Ovary (tissue), 9 donors: Measurements from ENCODE around the gene OXCT2. TPM values are rescaled to one million over a fixed set of nuclear protein-coding genes. Genes with fewer than 3 reads are reported as not detected.
A peak's percentile ranks its signal among the peaks of the same experiment; 100 is the strongest.
"Not testable (repeated sequence)": the region's sequence is repeated elsewhere in the genome, so short reads cannot be mapped to it uniquely, and the experiment has no call there.

Experiments
- DNase-seq, 5 donors: peaks; one replicate each; pipeline ENCODE4 v3.0.0-alpha.2; 2019 to 2020
- H3K27ac ChIP-seq, 2 donors: fragments of 200-600 bp; one replicate each; pipeline versions ENCODE4 v1.5.1 to v1.8.0; 2019 to 2022
- H3K27me3 ChIP-seq: fragments of 200-600 bp; one replicate; pipeline ENCODE4 v1.8.0; 2022
- H3K36me3 ChIP-seq: fragments of 200-600 bp; sonication (generic); one replicate; pipeline ENCODE4 v1.5.1; 2019
- H3K4me1 ChIP-seq: one replicate; pipeline ENCODE4 v1.8.1; 2013; ENCODE audit warnings: mild to moderate bottlenecking, moderate library complexity; ENCODE audit not compliant: insufficient read depth
- H3K4me3 ChIP-seq: fragments of 200-600 bp; sonication (generic); one replicate; pipeline ENCODE4 v1.5.1; 2017
- H3K9me3 ChIP-seq, 2 donors: fragments of 200-600 bp in 1 of 2; sonication (generic) in 1 of 2; one replicate each; pipeline versions ENCODE4 v1.5.1 to v1.8.1; 2013 to 2019; ENCODE audit warnings: mild to moderate bottlenecking in 1 of 2, moderate library complexity in 1 of 2
- CTCF ChIP-seq, 3 donors: fragments of 450-650 bp in 2 of 3; fragments of 200-600 bp in 1 of 3; IDR thresholded peaks; one replicate each; pipeline versions ENCODE4 v1.5.1 to v1.8.0; 2016 to 2022; ENCODE audit warnings: antibody characterized with exemption in 3 of 3, mild to moderate bottlenecking in 1 of 3
- EP300 ChIP-seq: sonication (generic); formaldehyde crosslinking; IDR thresholded peaks from one replicate; pipeline ENCODE4 v1.6.1; 2017; ENCODE audit warnings: antibody characterized with exemption
- POLR2A ChIP-seq: fragments of 450-650 bp; IDR thresholded peaks from one replicate; pipeline ENCODE4 v1.6.1; 2017; ENCODE audit warnings: antibody characterized with exemption, mild to moderate bottlenecking, moderate library complexity
- WGBS, 3 donors: extraction: QIAGEN DNeasy Blood & Tissue Kit in 1 of 3; methylation state at CpG; one replicate each; pipeline versions ENCODE4 v1.1.5 to v1.1.7; 2013 to 2017; 5-methylcytosine and 5-hydroxymethylcytosine counted together
- intact Hi-C, 4 donors: fragments of 100-400 bp; cut with DNase I; formaldehyde crosslinking; loops; one replicate each; pipeline versions ENCODE4 v1.11.0 to v1.15.1; 2022 to 2023
- polyA plus RNA-seq, 2 donors: library from polyadenylated mRNA; stranded (reverse); fragments of 200-250 nt in 1 of 2; fragments of 350-450 nt in 1 of 2; fragmentation: Illumina TruSeq in 1 of 2; extraction: RNeasy Lipid Tissue Mini Kit (QIAGEN cat#74804) in 1 of 2; gene quantifications; one replicate each; pipeline ENCODE4 v1.2.3, GENCODE V29; 2013 to 2014
- total RNA-seq, 7 donors: library from RNA; depleted of rRNA in 2 of 7; stranded (reverse); fragments of >200 nt in 2 of 7; fragmentation: NEBNext Ultra II Directional in 3 of 7; extraction: Animal tissue kit (Norgen Biotek cat#: 25700) in 3 of 7; gene quantifications; one replicate each; pipeline versions ENCODE4 v1.1.0 to v1.2.4, GENCODE V29; 2016 to 2023
- donor health status: DM: no; HTN: no; CAD: no; lungs with moderate emphysema.
- donor health status: DM: no; HTN: no; CAD: no.
- donor health status: Bipolar disorder and iron deficiency.
- donor health status: DM: yes; HTN: yes; CAD: no.
- donor health status: DM: no; HTN: no; CAD: no.
- donor health status: DM: yes; HTN: yes; CAD: no.

OXCT2 gene
- total and polyA plus RNA-seq, 9 donors, result 0.20 to 7.2 (median 2.4) TPM

- Histone ChIP-seq H3K27ac (no peak overlapping the region), H3K4me1 (no peaks in the 10 kb centered on the region), H3K36me3 (no peaks in the 10 kb centered on the region), H3K9me3 (no peaks in the 10 kb centered on the region), H3K4me3 (no peak overlapping the region), H3K27me3 (no peaks in the 10 kb centered on the region)
- no peak for DNase-seq
- TF ChIP-seq CTCF (IDR thresholded peaks at IDR 0.05), result no peak
- TF ChIP-seq EP300, result no peak
- no peak for TF ChIP-seq POLR2A
- intact Hi-C loops, result no loop called here
- WGBS, 3 donors, result 65 to 70% (median 68%) methylated on average over 4 of the region's 4 CpGs
Observed at GRCh38 chr1:39776886-39777285, 5.7 kb upstream of the OXCT2 start.

- no peak for DNase-seq
- Histone ChIP-seq H3K9me3 (no peaks in the 10 kb centered on the region), H3K27me3 (no peaks in the 10 kb centered on the region), H3K4me3 (no peak overlapping the region), H3K27ac (no peak overlapping the region), H3K4me1 (no peaks in the 10 kb centered on the region), H3K36me3 (no peaks in the 10 kb centered on the region)
- TF ChIP-seq EP300 (no peak), POLR2A (no peak), CTCF (IDR thresholded peaks at IDR 0.05) (no peak)
- whole genome bisulfite sequencing, 3 donors, result 68 to 77% (median 76%) methylated on average over 12 of the region's 12 CpGs
- intact Hi-C loops, result no loop called here
Observed at GRCh38 chr1:39776400-39776713, 5.2 kb upstream of the OXCT2 start.

GRCh38 chr1:39775676-39776399 is 4.7 kb upstream of the OXCT2 start:
- H3K27ac ChIP-seq, H3K27me3 ChIP-seq, intact Hi-C loops, H3K9me3 ChIP-seq, DNase-seq, H3K4me1 ChIP-seq, H3K4me3 ChIP-seq, H3K36me3 ChIP-seq: not testable (repeated sequence)
- 65 to 86% (median 81%) methylated on average over 8 to 15 of the region's 20 CpGs for WGBS, 3 donors

GRCh38 chr1:39775141-39775540 is 4.0 kb upstream of the OXCT2 start:
- H3K4me3 ChIP-seq, DNase-seq, H3K27me3 ChIP-seq, H3K4me1 ChIP-seq, intact Hi-C loops, H3K27ac ChIP-seq, H3K9me3 ChIP-seq, H3K36me3 ChIP-seq: not testable (repeated sequence)
- WGBS, 3 donors, result 78 to 88% (median 80%) methylated on average over 2 to 11 of the region's 11 CpGs

GRCh38 chr1:39773369-39773979 is 2.3 kb upstream of the OXCT2 start:
- H3K9me3 ChIP-seq, H3K36me3 ChIP-seq, H3K27me3 ChIP-seq, H3K27ac ChIP-seq, H3K4me3 ChIP-seq, H3K4me1 ChIP-seq, DNase-seq, intact Hi-C loops: not testable (repeated sequence)
- WGBS, 3 donors, result 21 to 47% methylated on average over 2 to 3 of the region's 23 CpGs; no CpG with 5 or more reads in 1 of the 3 donors

- H3K36me3 ChIP-seq, H3K27me3 ChIP-seq, DNase-seq, intact Hi-C loops, H3K9me3 ChIP-seq, H3K4me1 ChIP-seq, H3K27ac ChIP-seq, H3K4me3 ChIP-seq: not testable (repeated sequence)
- WGBS, 3 donors, result 2 to 10% (median 10%) methylated on average over 23 to 28 of the region's 71 CpGs
Observed at GRCh38 chr1:39770100-39771021, 787 bp downstream of the OXCT2 start.

- H3K9me3 ChIP-seq, H3K4me3 ChIP-seq, intact Hi-C loops, H3K27ac ChIP-seq, H3K4me1 ChIP-seq, DNase-seq, H3K27me3 ChIP-seq, H3K36me3 ChIP-seq: not testable (repeated sequence)
- WGBS, 3 donors, result 86 to 92% (median 88%) methylated on average over 12 to 18 of the region's 19 CpGs
Observed at GRCh38 chr1:39769502-39769901, 1.6 kb downstream of the OXCT2 start.

GRCh38 chr1:39766466-39766865 is 4.7 kb downstream of the OXCT2 start:
- H3K4me1 ChIP-seq, H3K27me3 ChIP-seq, intact Hi-C loops, H3K9me3 ChIP-seq, H3K36me3 ChIP-seq, H3K4me3 ChIP-seq, H3K27ac ChIP-seq: not testable (repeated sequence)
- WGBS, 3 donors, result 6 to 45% (median 16%) methylated on average over 1 to 3 of the region's 5 CpGs
- DNase-seq, result peak in 3 of 5 donors; percentile 36 to 65 (median 38)

GRCh38 chr1:39764512-39764911 is 6.6 kb downstream of the OXCT2 start:
- H3K27me3 ChIP-seq, H3K36me3 ChIP-seq, H3K4me3 ChIP-seq, DNase-seq, intact Hi-C loops, H3K4me1 ChIP-seq, H3K27ac ChIP-seq, H3K9me3 ChIP-seq: not testable (repeated sequence)
- WGBS, 3 donors, result 87 to 100% (median 100%) methylated on average over 2 to 10 of the region's 19 CpGs
